Measurements from ENCODE around the gene APOBEC2.

Gene APOBEC2

GRCh38 chr6:41093729-41094128 lies 40.7 kb downstream of the APOBEC2 start:
- DNase-seq: no peak
- H2AFZ ChIP-seq (ENCODE audit: low read depth, low read length): no peak overlapping the region
- peaks cover 98% of the 10 kb centered on the region for H3K36me3 ChIP-seq (ENCODE audit: insufficient read depth, low read length)
- TF ChIP-seq EZH2 (IDR thresholded peaks at IDR 0.05; ENCODE audit: borderline replicate concordance, low read depth, low read length, severe bottlenecking): no peak
- H3K27me3 ChIP-seq (ENCODE audit: insufficient read depth, low read length, poor library complexity): no peaks in the 10 kb centered on the region
- no peaks in the 10 kb centered on the region for H3K4me1 ChIP-seq (ENCODE audit: insufficient read depth, low read length)
- peaks cover 3% of the 10 kb centered on the region; the same call in 1 of the 2 replicates for H4K20me1 ChIP-seq (ENCODE audit: insufficient read depth, low read length)
- peaks cover 8% of the 10 kb centered on the region; the same call in 1 of the 2 replicates for H3K79me2 ChIP-seq (ENCODE audit: insufficient read depth, low read length)
- no peak for ATAC-seq (ENCODE audit: insufficient read depth, low read depth)
- H3K4me3 ChIP-seq (ENCODE audit: low read depth in 1 of 2, low read length in 2 of 2): no peak overlapping the region
- H3K4me2 ChIP-seq (ENCODE audit: insufficient read depth, low read length): no peak overlapping the region
- H3K9ac ChIP-seq (ENCODE audit: low read depth, low read length): no peak overlapping the region
- H3K27ac ChIP-seq (ENCODE audit: low read length): no peak overlapping the region
- H3K9me3 ChIP-seq (ENCODE audit: insufficient read depth, low read length, severe bottlenecking): no peaks in the 10 kb centered on the region

- Histone ChIP-seq H2AFZ (ENCODE audit: low read depth, low read length) (no peak overlapping the region), H3K4me1 (ENCODE audit: insufficient read depth, low read length) (no peaks in the 10 kb centered on the region), H3K4me2 (ENCODE audit: insufficient read depth, low read length) (no peak overlapping the region), H3K27ac (ENCODE audit: low read length) (no peak overlapping the region), H3K9ac (ENCODE audit: low read depth, low read length) (no peak overlapping the region), H3K4me3 (ENCODE audit: low read depth in 1 of 2, low read length in 2 of 2) (no peak overlapping the region), H3K79me2 (ENCODE audit: insufficient read depth, low read length) (no peaks in the 10 kb centered on the region), H3K36me3 (ENCODE audit: insufficient read depth, low read length) (peaks cover 95% of the 10 kb centered on the region), H4K20me1 (ENCODE audit: insufficient read depth, low read length) (peaks cover 11% of the 10 kb centered on the region), H3K9me3 (ENCODE audit: insufficient read depth, low read length, severe bottlenecking) (no peaks in the 10 kb centered on the region), H3K27me3 (ENCODE audit: insufficient read depth, low read length, poor library complexity) (no peaks in the 10 kb centered on the region)
- no peak for DNase-seq
- ATAC-seq (ENCODE audit: insufficient read depth, low read depth): no peak
- TF ChIP-seq CTCF (IDR thresholded peaks at IDR 0.05; ENCODE audit: borderline replicate concordance, extremely low read depth, low read length, poor library complexity, severe bottlenecking) (no peak), EZH2 (IDR thresholded peaks at IDR 0.05; ENCODE audit: borderline replicate concordance, low read depth, low read length, severe bottlenecking) (no peak)
These were observed 44.6 kb downstream of the APOBEC2 start for GRCh38 chr6:41097467-41098090.

GRCh38 chr6:41098366-41098765 lies 45.4 kb downstream of the APOBEC2 start:
- H4K20me1 ChIP-seq (ENCODE audit: insufficient read depth, low read length): peaks cover 11% of the 10 kb centered on the region
- no peak for TF ChIP-seq EZH2 (IDR thresholded peaks at IDR 0.05; ENCODE audit: borderline replicate concordance, low read depth, low read length, severe bottlenecking)

GRCh38 chr6:41100871-41101287 lies 47.9 kb downstream of the APOBEC2 start:
- H3K4me3 ChIP-seq (ENCODE audit: low read depth in 1 of 2, low read length in 2 of 2): no peak overlapping the region
- H3K27me3 ChIP-seq (ENCODE audit: insufficient read depth, low read length, poor library complexity): no peaks in the 10 kb centered on the region
- H3K79me2 ChIP-seq (ENCODE audit: insufficient read depth, low read length): no peaks in the 10 kb centered on the region
- TF ChIP-seq CTCF (IDR thresholded peaks at IDR 0.05; ENCODE audit: borderline replicate concordance, extremely low read depth, low read length, poor library complexity, severe bottlenecking): no peak
- TF ChIP-seq EZH2 (IDR thresholded peaks at IDR 0.05; ENCODE audit: borderline replicate concordance, low read depth, low read length, severe bottlenecking): no peak
- no peak for DNase-seq
- H2AFZ ChIP-seq (ENCODE audit: low read depth, low read length): no peak overlapping the region
- no peaks in the 10 kb centered on the region for H3K4me1 ChIP-seq (ENCODE audit: insufficient read depth, low read length)
- H3K27ac ChIP-seq (ENCODE audit: low read length): no peak overlapping the region
- peaks cover 9% of the 10 kb centered on the region for H4K20me1 ChIP-seq (ENCODE audit: insufficient read depth, low read length)
- no peaks in the 10 kb centered on the region for H3K9me3 ChIP-seq (ENCODE audit: insufficient read depth, low read length, severe bottlenecking)
- H3K36me3 ChIP-seq (ENCODE audit: insufficient read depth, low read length): peaks cover 62% of the 10 kb centered on the region
- H3K4me2 ChIP-seq (ENCODE audit: insufficient read depth, low read length): no peak overlapping the region
- no peak overlapping the region for H3K9ac ChIP-seq (ENCODE audit: low read depth, low read length)
- peak; percentile 27; the same call in 2 of the 3 replicates for ATAC-seq (ENCODE audit: insufficient read depth, low read depth)

More at GRCh38 chr6:41098366-41098765, 45.4 kb downstream of the APOBEC2 start:
- ATAC-seq (ENCODE audit: insufficient read depth, low read depth): no peak
- Histone ChIP-seq H3K27ac (ENCODE audit: low read length) (no peak overlapping the region), H3K79me2 (ENCODE audit: insufficient read depth, low read length) (no peaks in the 10 kb centered on the region), H3K4me2 (ENCODE audit: insufficient read depth, low read length) (no peak overlapping the region), H3K27me3 (ENCODE audit: insufficient read depth, low read length, poor library complexity) (no peaks in the 10 kb centered on the region), H3K4me1 (ENCODE audit: insufficient read depth, low read length) (no peaks in the 10 kb centered on the region), H3K36me3 (ENCODE audit: insufficient read depth, low read length) (peaks cover 87% of the 10 kb centered on the region), H2AFZ (ENCODE audit: low read depth, low read length) (no peak overlapping the region), H3K9ac (ENCODE audit: low read depth, low read length) (no peak overlapping the region), H3K4me3 (ENCODE audit: low read depth in 1 of 2, low read length in 2 of 2) (no peak overlapping the region), H3K9me3 (ENCODE audit: insufficient read depth, low read length, severe bottlenecking) (no peaks in the 10 kb centered on the region)
- DNase-seq: no peak
